Stimulated activated CD4-positive, alpha-beta T cell treated with anti-CD3 and anti-CD28 coated beads, Interleukin-4, amount 100 ng/mL, for 1 hour (primary cell): Measurements from ENCODE around the gene NHEJ1.

ENCODE experiments used
- DNase-seq: peaks from one replicate; pipeline ENCODE4 v3.0.0-alpha.2; 2020

The NHEJ1 gene

DNA sequence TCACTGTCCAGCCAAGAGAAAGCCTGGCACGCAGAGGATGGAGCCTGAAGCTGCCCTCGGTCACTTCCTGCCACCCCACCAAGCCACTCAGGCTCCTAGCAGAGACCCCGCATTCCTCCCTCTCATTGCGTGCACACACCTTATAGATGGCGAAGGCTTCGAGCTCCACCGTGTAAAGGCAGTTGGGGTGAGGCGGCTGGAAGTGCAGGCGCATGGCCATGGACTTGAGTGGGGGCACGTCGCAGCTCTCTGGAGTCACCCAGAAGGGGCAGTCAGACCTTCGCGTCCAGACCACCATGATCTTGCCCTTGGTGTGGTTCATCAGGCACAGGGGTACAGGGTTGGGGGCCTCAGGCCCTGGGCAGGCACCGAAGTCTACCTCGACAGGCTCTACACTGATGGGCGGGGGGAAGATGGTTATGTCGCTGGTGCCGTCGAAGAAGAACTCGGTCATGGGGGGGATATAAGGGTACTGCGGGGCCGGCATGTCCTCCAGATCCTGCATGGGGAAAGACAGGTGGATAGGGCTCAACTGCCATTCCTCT is 133.0 kb downstream of the NHEJ1 start:
- DNase-seq: no peak

DNA sequence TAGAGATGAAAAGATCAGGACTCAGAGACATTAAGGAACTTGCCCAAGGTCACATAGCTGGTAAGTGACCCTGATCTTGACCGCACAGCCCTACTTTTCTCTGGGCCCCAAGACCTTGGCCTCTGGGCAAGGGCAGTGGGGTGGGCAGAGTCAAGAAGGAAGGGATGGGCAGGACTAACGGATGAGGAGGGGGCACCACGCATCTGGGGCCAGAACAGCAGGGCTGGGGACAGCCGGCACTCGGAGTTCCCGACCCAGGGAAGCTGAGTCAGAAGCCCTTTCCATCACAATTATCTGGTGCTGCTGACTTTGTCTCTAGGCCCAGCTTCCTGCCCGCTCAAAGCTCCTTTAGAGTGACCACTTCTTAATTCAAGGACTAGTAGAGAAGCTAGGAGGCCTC is 133.7 kb downstream of the NHEJ1 start:
- DNase-seq: no peak

DNA sequence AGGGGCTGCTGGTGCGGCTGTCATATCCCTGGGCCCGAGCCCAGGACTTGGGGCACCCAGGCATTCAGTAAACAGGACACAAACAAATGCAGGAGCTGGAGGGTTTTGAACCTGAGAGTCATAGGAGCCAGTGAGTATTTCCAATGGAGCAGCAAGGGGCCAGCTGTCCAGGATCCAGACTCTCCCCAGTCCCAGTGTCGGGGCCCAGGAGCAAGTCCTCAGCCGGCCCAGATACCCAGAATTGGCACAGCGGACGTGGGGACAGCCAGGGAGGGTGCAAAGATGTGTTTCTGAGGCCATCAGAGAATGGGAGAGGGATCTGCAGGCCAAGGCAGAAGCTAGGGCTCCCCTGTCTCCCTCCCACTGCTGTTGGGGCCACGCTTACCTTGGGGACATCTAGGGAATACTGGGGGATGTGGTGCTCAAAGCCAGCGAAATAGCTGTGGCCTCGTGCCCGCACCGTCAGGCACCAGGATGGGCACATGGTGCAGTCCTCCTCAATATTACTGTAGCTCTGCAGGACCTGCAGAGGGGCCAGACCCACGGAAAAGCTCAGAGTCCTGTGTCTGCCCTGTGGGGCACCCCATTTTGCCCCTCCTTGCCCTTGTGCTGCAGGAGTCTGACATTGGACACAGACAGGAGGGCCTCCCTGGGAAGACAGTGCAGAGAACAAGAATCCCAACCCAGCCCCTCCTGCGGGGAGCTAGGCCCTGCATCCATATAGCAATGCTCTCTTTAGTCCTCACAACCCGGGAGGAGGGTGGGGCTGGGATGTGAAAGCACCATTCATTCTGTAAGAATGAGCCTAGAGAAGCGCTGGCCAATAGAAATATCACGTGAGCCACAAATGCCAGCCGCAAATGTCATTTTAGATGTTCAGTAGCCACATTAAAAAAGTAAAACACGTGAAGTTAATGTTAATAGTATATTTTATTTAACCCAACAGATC is 134.7 kb downstream of the NHEJ1 start:
- no peak for DNase-seq
